HepG2 (cell line): ENCODE results near the gene MAPK12. TPM values are rescaled to one million over a fixed set of nuclear protein-coding genes. Genes with fewer than 3 reads are reported as not detected.

Source experiments
- ATAC-seq: fragments of 200-7000 bp; cut with Tn5 transposase; 3 replicates; pipeline ENCODE4 v1.9.1; 2020; ENCODE audit warnings: mild to moderate bottlenecking, moderate library complexity
- BruUV-seq: library from RNA; stranded (reverse); fragments of 400-500 nt; replicated peaks from 2 replicates; lab custom pipeline; 2021; lab: Mats Ljungman, UMichigan
- CTCF ChIA-PET: fragments of 300-600 bp; formaldehyde crosslinking; extraction: SDS; loops from one replicate; lab custom pipeline; 2021; ENCODE audit warnings: low total read pairs, inconsistent platforms, low intra/inter-chr PET ratio; lab: Yijun Ruan, JAX
- POLR2A ChIA-PET: fragments of 350-600 bp; sonication (Branson Sonifier 250); formaldehyde crosslinking; loops from one replicate; lab custom pipeline; 2020; ENCODE audit warnings: antibody characterized with exemption, inconsistent platforms; lab: Yijun Ruan, JAX
- DNase-seq: peaks from one replicate; pipeline ENCODE4 v3.0.0-alpha.2; 2015; ENCODE audit warnings: low spot score
- FAIRE-seq: peaks from 3 replicates; lab custom pipeline; 2011; peaks lifted over from hg19 to GRCh38; lab: Jason Lieb, UNC
- H2AFZ ChIP-seq: one replicate; pipeline ENCODE4 v1.6.1; 2011; ENCODE audit warnings: low read length, inconsistent platforms
- H3K27ac ChIP-seq: fragments of 300-600 bp; 3 replicates; pipeline ENCODE4 v1.8.0; 2011; ENCODE audit warnings: mixed run types, mild to moderate bottlenecking, mixed read lengths, low read length, inconsistent platforms; ENCODE audit not compliant: insufficient read depth; ENCODE audit errors: extremely low read length
- H3K27me3 ChIP-seq, 2 experiments: fragments of 200-600 bp in 1 of 2; 2 replicates in 1 of 2; 3 replicates in 1 of 2; pipeline versions ENCODE4 v1.6.0 to v1.8.0; 2011; ENCODE audit warnings: low read length in 2 of 2, mild to moderate bottlenecking in 2 of 2, moderate library complexity in 2 of 2, inconsistent platforms in 1 of 2; ENCODE audit not compliant: insufficient read depth in 2 of 2, control insufficient read depth in 1 of 2
- H3K36me3 ChIP-seq, 2 experiments: fragments of 200-600 bp in 1 of 2; replicated peaks in 1 of 2; 2 replicates in 1 of 2; 3 replicates in 1 of 2; pipeline versions ENCODE4 v1.5.1 to v1.8.0; 2011; ENCODE audit warnings: low read length in 2 of 2, inconsistent platforms in 1 of 2; ENCODE audit not compliant: insufficient read depth in 2 of 2, control insufficient read depth in 1 of 2
- H3K4me1 ChIP-seq: 2 replicates; pipeline ENCODE4 v1.5.1; 2012; ENCODE audit warnings: low read length, inconsistent platforms; ENCODE audit not compliant: insufficient read depth
- H3K4me2 ChIP-seq: 2 replicates; pipeline ENCODE4 v1.6.0; 2011; ENCODE audit warnings: low read depth, low read length, inconsistent platforms
- H3K4me3 ChIP-seq, 3 experiments: fragments of 200-600 bp in 1 of 3; sonication (generic), shearing (Covaris generic) in 1 of 3; replicated peaks in 1 of 3; 2 replicates each; pipeline ENCODE4 v1.5.1; 2011 to 2016; ENCODE audit warnings: low read length in 3 of 3, inconsistent platforms in 2 of 3, low read depth in 2 of 3, mild to moderate bottlenecking in 2 of 3, control low read depth in 1 of 3, mixed read lengths in 1 of 3; ENCODE audit not compliant: insufficient read depth in 1 of 3
- H3K79me2 ChIP-seq: one replicate; pipeline ENCODE4 v1.6.1; 2011; ENCODE audit warnings: low read length, inconsistent platforms; ENCODE audit not compliant: insufficient read depth
- H3K9ac ChIP-seq: 2 replicates; pipeline ENCODE4 v1.6.0; 2011; ENCODE audit warnings: mild to moderate bottlenecking, low read depth, low read length, inconsistent platforms; ENCODE audit not compliant: insufficient read depth
- H3K9me3 ChIP-seq: 2 replicates; pipeline ENCODE4 v1.5.1; 2012; ENCODE audit warnings: mild to moderate bottlenecking, low read length
- H4K20me1 ChIP-seq: 2 replicates; pipeline ENCODE4 v1.6.0; 2011; ENCODE audit warnings: inconsistent platforms, mild to moderate bottlenecking, low read length, moderate library complexity; ENCODE audit not compliant: insufficient read depth
- ELF3 ChIP-seq: IDR thresholded peaks from 2 replicates; pipeline ENCODE4 v1.6.1; 2016; ENCODE audit warnings: missing genetic modification reagents, missing compliant biosample characterization
- KLF12 ChIP-seq: sonication (generic); formaldehyde crosslinking; IDR thresholded peaks from 2 replicates; pipeline ENCODE4 v1.4.0; 2020; ENCODE audit warnings: missing genetic modification reagents, borderline replicate concordance
- KLF15 ChIP-seq: sonication (generic); formaldehyde crosslinking; IDR thresholded peaks from 2 replicates; pipeline ENCODE4 v1.8.1; 2023; ENCODE audit warnings: borderline replicate concordance, mild to moderate bottlenecking, inconsistent platforms, missing genetic modification reagents, mixed read lengths
- RBFOX2 ChIP-seq: fragments of 200-400 bp; formaldehyde crosslinking; IDR thresholded peaks from 2 replicates; pipeline ENCODE4 v1.6.1; 2017; ENCODE audit warnings: low read depth, mild to moderate bottlenecking, low read length
- ZC3H13 ChIP-seq: sonication (generic); formaldehyde crosslinking; IDR thresholded peaks from 2 replicates; pipeline ENCODE4 v1.8.1; 2023; ENCODE audit warnings: mild to moderate bottlenecking, missing genetic modification reagents, moderate library complexity
- WGBS: methylation state at CpG from one replicate; pipeline ENCODE4 v1.1.6; 2017; ENCODE audit warnings: low lambda C conversion rate; 5-methylcytosine and 5-hydroxymethylcytosine counted together
- in situ Hi-C: cut with HindIII; loops from 2 replicates; pipeline ENCODE4 v1.10.0; 2017; ENCODE audit warnings: low pct_unique_long_range_greater_than_20kb; ENCODE audit not compliant: extremely low pct_ligation_motif_present
- intact Hi-C: fragments of 100-400 bp; cut with micrococcal nuclease; formaldehyde crosslinking; loops from one replicate; pipeline ENCODE4 v1.10.0; 2022; ENCODE audit not compliant: unreplicated experiment
- polyA plus RNA-seq, 8 experiments: library from polyadenylated mRNA; depleted of rRNA in 3 of 8; stranded (reverse) in 7 of 8; unstranded in 1 of 8; fragments of >200 nt; fragmentation: Illumina TruSeq in 4 of 8; extraction: Trizol in 4 of 8; gene quantifications; 2 replicates each; pipeline versions ENCODE4 v1.2.1 to v1.2.3, GENCODE V29; 2011 to 2016; ENCODE audit warnings: low read depth in 4 of 8, missing spikeins in 1 of 8, mixed read lengths in 1 of 8; ENCODE audit not compliant: insufficient read depth in 1 of 8
- total RNA-seq, 5 experiments: library from RNA; depleted of rRNA; stranded (reverse); fragments of >200 nt; fragmentation: Illumina TruSeq; extraction: Trizol; gene quantifications; 2 replicates each; pipeline ENCODE4 v1.2.3, GENCODE V29; 2016; ENCODE audit warnings: low read depth in 1 of 5
- TF ChIP-seq, protein P1 (sequence below): sonication (generic); formaldehyde crosslinking; IDR thresholded peaks from 2 replicates; pipeline ENCODE4 v1.4.0; 2020; ENCODE audit warnings: mild to moderate bottlenecking, missing genetic modification reagents

Gene MAPK12
- total and polyA plus RNA-seq, 2 of the 13 experiments (the other 11 are each of a cell fraction or from before 2014, with no cell fraction given): 22.2 to 23.3 TPM

- FAIRE-seq: no peak
Measured at GRCh38 chr22:50289151-50289941, 27.9 kb upstream of the MAPK12 start.

More at GRCh38 chr22:50289151-50289941, 27.9 kb upstream of the MAPK12 start:
- WGBS: 96% methylated on average over 29 of the region's 57 CpGs
- no peak overlapping the region for H2AFZ ChIP-seq
- no peak overlapping the region for H3K4me2 ChIP-seq
- POLR2A ChIA-PET: no interaction called here
- H4K20me1 ChIP-seq: peaks cover 4% of the 10 kb centered on the region; the same call in 1 of the 2 replicates
- no peak for DNase-seq
- peaks cover 33% of the 10 kb centered on the region for H3K79me2 ChIP-seq
- TF ChIP-seq KLF12 (CRISPR knock-in tag): no peak
- 0 out of 2 replicates have a peak, but pooled peaks have one; percentile 1 for TF ChIP-seq ZC3H13
- TF ChIP-seq RBFOX2: peak; percentile 15; the same call in 1 of the 2 replicates
- TF ChIP-seq, protein P1, sequence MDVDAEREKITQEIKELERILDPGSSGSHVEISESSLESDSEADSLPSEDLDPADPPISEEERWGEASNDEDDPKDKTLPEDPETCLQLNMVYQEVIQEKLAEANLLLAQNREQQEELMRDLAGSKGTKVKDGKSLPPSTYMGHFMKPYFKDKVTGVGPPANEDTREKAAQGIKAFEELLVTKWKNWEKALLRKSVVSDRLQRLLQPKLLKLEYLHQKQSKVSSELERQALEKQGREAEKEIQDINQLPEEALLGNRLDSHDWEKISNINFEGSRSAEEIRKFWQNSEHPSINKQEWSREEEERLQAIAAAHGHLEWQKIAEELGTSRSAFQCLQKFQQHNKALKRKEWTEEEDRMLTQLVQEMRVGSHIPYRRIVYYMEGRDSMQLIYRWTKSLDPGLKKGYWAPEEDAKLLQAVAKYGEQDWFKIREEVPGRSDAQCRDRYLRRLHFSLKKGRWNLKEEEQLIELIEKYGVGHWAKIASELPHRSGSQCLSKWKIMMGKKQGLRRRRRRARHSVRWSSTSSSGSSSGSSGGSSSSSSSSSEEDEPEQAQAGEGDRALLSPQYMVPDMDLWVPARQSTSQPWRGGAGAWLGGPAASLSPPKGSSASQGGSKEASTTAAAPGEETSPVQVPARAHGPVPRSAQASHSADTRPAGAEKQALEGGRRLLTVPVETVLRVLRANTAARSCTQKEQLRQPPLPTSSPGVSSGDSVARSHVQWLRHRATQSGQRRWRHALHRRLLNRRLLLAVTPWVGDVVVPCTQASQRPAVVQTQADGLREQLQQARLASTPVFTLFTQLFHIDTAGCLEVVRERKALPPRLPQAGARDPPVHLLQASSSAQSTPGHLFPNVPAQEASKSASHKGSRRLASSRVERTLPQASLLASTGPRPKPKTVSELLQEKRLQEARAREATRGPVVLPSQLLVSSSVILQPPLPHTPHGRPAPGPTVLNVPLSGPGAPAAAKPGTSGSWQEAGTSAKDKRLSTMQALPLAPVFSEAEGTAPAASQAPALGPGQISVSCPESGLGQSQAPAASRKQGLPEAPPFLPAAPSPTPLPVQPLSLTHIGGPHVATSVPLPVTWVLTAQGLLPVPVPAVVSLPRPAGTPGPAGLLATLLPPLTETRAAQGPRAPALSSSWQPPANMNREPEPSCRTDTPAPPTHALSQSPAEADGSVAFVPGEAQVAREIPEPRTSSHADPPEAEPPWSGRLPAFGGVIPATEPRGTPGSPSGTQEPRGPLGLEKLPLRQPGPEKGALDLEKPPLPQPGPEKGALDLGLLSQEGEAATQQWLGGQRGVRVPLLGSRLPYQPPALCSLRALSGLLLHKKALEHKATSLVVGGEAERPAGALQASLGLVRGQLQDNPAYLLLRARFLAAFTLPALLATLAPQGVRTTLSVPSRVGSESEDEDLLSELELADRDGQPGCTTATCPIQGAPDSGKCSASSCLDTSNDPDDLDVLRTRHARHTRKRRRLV: no peak
- no peak for TF ChIP-seq ELF3
- TF ChIP-seq KLF15 (CRISPR knock-in tag): no peak
- H3K9me3 ChIP-seq: no peaks in the 10 kb centered on the region
- H3K27me3 ChIP-seq: no peaks in the 10 kb centered on the region
- in situ Hi-C loops (no loop called here), intact Hi-C loops (no loop called here)
- CTCF ChIA-PET: no interaction called here
- H3K36me3 ChIP-seq: peaks cover 20 to 33% of the 10 kb centered on the region in 2 experiments; a peak in 4 of 5 replicates
- no peak overlapping the region for H3K27ac ChIP-seq
- peaks cover 22% of the 10 kb centered on the region for H3K4me1 ChIP-seq
- no peak overlapping the region for H3K4me3 ChIP-seq
- ATAC-seq: no peak
- H3K9ac ChIP-seq: no peak overlapping the region
- no TSS peak for BruUV-seq
